Measurements from ENCODE around the gene TRIM74.
"Not testable (repeated sequence)": the region's sequence is repeated elsewhere in the genome, so short reads cannot be mapped to it uniquely, and the experiment has no call there.

Gene TRIM74

DNA sequence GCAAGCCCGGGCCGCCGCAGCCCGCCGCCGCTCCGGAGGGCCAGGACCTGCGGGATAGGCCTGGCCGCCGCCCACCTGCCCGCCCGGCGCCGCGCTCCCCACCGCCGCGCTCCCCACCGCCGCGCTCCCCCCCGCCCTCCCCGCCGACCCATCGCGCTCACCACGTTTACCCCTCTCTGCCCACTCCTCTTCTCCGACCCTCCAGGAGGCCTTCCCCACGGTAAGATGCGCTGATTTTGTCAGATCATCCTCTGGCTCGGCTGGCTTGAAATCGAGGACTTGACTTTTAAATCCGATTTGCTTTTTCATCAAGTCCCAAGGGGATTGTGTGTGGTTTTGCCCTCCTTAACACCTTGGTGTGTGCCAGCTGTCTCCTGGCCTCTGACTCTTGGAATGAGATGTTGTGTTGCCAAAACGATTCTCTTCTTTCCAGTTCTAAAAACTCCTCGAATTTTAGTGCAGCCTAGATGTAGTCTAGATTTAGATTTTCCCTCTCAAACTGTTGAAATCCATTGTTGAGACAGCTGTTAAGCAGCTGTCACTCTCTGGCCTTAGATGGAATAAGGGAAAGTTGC lies 43.6 kb downstream of the TRIM74 start:
- TF ChIP-seq, protein P1, sequence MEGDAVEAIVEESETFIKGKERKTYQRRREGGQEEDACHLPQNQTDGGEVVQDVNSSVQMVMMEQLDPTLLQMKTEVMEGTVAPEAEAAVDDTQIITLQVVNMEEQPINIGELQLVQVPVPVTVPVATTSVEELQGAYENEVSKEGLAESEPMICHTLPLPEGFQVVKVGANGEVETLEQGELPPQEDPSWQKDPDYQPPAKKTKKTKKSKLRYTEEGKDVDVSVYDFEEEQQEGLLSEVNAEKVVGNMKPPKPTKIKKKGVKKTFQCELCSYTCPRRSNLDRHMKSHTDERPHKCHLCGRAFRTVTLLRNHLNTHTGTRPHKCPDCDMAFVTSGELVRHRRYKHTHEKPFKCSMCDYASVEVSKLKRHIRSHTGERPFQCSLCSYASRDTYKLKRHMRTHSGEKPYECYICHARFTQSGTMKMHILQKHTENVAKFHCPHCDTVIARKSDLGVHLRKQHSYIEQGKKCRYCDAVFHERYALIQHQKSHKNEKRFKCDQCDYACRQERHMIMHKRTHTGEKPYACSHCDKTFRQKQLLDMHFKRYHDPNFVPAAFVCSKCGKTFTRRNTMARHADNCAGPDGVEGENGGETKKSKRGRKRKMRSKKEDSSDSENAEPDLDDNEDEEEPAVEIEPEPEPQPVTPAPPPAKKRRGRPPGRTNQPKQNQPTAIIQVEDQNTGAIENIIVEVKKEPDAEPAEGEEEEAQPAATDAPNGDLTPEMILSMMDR (conservative IDR thresholded peaks at IDR 0.05; ENCODE audit: low read depth, low read length): no peak
- H3K4me3 ChIP-seq (ENCODE audit: low read length): peak overlapping the region; percentile 79
- no peak for DNase-seq (ENCODE audit: low read depth)

DNA sequence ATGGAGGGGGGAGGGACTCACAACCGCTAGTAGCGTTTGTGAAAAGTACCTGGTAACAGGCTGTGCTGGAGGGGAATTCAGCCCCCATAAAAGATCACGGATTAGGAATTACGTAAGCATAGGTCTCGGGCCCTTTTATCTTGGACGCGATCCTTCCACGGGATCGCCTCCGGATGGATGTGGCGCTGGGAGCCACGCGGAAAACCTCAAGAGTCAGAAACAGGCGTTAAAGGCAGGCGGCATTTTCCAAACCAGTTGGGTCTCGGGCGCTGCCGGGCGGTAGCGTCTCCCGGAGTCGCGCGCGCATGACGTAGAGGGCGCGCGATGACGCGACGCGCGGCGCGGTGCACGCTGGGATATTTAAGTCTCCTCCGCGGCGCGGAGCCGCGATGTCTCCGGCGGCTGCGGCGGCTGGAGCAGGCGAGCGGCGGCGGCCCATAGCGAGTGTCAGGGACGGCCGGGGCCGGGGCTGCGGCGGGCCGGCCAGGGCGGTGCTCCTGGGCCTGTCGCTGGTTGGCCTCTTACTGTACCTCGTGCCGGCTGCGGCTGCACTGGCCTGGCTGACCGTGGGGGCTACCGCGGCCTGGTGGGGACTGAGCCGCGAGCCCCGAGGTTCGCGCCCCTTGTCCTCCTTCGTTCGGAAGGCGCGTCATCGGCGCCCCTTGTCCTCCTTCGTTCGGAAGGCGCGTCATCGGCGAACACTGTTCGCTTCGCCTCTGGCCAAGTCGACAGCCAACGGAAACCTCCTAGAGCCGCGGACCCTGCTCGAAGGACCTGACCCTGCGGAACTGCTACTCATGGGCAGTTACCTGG lies 44.3 kb downstream of the TRIM74 start, which contains the start of gene POM121:
POM121 (plus strand) TSS at position 363 of the 813 bp plus-strand sequence; CDS start at position 390, 27 bp downstream.
- TF ChIP-seq, protein P1 (conservative IDR thresholded peaks at IDR 0.05; ENCODE audit: low read depth, low read length): no peak
- peak within 1 kb of the TSS; percentile 95 for H3K4me3 ChIP-seq (ENCODE audit: low read length)
- peak; percentile 62 for DNase-seq (ENCODE audit: low read depth)

DNA sequence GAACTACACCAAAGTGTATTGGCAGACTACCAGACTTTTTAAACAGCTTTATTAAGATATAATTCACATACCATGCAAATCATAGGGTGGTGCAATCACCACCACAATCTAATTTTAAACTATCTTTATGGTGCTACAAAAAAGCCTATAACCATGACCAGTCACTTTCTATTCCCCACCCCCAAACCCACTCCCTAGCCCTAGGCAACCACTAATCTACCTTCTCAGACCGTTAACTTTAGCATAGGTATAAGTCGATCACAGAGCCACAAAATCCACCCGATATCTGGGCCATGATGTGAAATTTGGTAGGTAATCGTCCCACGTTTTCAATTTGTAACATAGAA lies 44.9 kb downstream of the TRIM74 start:
- peak overlapping the region; percentile 95 for H3K4me3 ChIP-seq (ENCODE audit: low read length)
- TF ChIP-seq, protein P1 (conservative IDR thresholded peaks at IDR 0.05; ENCODE audit: low read depth, low read length): no peak
- DNase-seq (ENCODE audit: low read depth): no peak

DNA sequence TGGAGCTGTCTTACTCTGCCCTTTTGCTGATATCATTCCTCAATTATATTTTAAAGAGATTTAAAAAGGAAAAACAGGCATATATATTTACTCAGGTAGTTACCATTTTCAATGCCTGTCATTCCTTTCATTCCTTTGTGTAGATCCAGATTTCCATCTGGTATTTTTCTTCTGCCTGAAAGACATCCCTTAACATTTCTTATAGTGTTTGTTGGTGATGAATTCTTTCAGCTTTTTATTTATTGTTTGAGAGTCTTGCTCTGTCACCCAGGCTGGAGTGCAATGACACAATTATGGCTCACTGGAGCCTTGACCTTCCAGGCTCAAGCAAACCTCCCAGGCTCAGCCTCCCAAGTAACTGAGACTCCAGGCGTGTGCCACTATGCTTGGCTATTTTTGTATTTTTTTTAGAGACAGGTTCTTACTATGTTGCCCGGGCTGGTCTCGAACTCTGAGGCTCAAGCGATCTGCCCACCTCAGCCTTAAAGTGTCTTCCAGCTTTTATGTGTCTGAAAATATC lies 50.0 kb downstream of the TRIM74 start:
- DNase-seq (ENCODE audit: low read depth): no peak
- no peak overlapping the region for H3K4me3 ChIP-seq (ENCODE audit: low read length)
- TF ChIP-seq, protein P1 (conservative IDR thresholded peaks at IDR 0.05; ENCODE audit: low read depth, low read length): no peak

DNA sequence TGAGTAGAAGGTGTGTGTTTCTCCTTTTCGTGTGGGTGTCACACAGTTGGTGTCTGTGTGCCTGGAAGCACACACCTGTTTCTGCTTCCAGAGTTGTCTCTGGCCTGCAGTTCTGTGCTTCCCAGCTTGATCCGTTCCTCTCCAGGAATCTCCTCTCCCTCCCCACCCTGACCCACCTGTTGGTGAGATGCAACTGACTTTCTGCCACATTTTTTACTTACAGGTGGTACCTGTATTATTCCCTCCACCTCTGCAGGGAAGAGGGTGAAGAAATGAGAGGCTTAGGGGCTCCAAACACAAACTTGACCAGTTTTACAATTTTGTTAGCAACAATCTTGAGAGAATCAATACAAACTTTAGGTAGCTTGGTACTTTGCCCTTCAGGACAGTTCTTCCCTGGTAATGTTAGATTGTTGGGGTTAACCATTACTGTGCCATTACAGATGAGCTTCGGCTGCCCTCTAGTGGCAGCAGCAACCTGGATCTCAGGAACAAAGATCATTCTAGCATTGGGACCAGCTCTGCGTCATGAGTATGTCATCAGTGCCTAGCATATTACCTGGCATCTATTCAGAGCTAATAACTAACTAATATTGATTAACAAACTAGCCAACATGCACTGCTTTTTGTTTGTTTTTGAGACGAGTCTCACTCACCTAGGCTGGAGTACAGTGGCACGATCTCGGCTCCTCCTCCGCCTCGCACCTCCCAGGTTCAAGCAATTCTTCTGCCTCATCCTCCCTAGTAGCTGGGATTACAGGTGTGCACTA lies 54.3 kb downstream of the TRIM74 start:
- H3K4me3 ChIP-seq (ENCODE audit: low read length); DNase-seq (ENCODE audit: low read depth): not testable (repeated sequence)
- TF ChIP-seq, protein P1 (conservative IDR thresholded peaks at IDR 0.05; ENCODE audit: low read depth, low read length): peak; percentile 68

DNA sequence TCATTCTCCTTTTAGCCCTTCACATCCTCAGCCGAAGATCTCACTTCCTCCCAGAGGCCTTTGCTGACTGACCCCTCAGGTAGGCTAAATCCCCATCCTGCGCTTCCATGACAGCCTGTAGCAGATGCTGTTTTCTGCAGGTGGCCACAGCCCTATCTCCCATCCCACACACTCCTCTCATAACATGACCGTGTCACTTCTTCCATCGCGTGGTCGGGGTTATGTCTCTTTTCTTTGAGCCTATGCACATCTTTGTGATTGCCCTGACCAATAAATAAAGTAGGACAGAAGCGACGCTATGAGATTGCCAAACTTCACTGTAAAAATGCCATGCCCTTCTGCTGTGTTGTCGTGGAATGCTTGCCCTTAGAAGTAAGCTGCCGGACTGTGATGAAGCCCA lies 55.5 kb downstream of the TRIM74 start:
- not testable (repeated sequence) for H3K4me3 ChIP-seq (ENCODE audit: low read length); DNase-seq (ENCODE audit: low read depth)

DNA sequence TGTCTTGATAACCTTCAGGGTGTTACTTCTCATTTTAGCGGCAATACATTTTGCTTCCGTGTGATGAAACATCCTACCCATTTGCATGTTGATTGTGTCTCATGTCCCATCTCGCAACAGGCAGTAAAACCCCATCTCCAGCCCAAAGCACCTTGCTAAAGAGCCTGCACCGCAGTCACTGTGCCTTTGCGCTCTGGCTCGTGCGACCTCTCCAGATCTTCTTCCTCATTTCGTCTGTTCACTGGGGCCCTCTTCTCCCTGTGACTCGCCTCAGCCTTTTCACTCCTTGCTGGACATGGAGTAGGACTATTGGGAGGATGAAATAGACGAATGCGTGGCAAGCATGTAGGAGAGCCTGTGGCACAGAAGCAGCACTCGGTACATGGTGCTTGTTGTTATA lies 57.9 kb downstream of the TRIM74 start:
- H3K4me3 ChIP-seq (ENCODE audit: low read length); DNase-seq (ENCODE audit: low read depth): not testable (repeated sequence)

Data from retinal pigment epithelial cell (primary cell).